Calu3 (cell line): Measurements from ENCODE around the gene IGSF11. TPM values are rescaled to one million over a fixed set of nuclear protein-coding genes. Genes with fewer than 3 reads are reported as not detected.

Experiments used
- BruUV-seq: library from RNA; stranded (reverse); fragments of 400-500 nt; replicated peaks from 2 replicates; lab custom pipeline; 2021; lab: Mats Ljungman, UMichigan
- CTCF ChIA-PET: fragments of 300-600 bp; sonication (Branson Sonifier 250); formaldehyde crosslinking; loops from one replicate; lab custom pipeline; 2022; ENCODE audit warnings: antibody characterized with exemption; lab: Charles Lee
- DNase-seq: peaks from one replicate; pipeline ENCODE4 v3.0.0; 2022
- H3K27ac Mint-ChIP-seq: one replicate; pipeline ENCODE4 v1.8.0; 2022; ENCODE audit warnings: mixed read lengths; ENCODE audit not compliant: unreplicated experiment
- H3K27me3 Mint-ChIP-seq: one replicate; pipeline ENCODE4 v1.8.0; 2022; ENCODE audit warnings: mixed read lengths; ENCODE audit not compliant: unreplicated experiment
- H3K36me3 Mint-ChIP-seq: one replicate; pipeline ENCODE4 v1.8.0; 2022; ENCODE audit warnings: mild to moderate bottlenecking, moderate library complexity, mixed read lengths; ENCODE audit not compliant: insufficient read depth, unreplicated experiment
- H3K4me1 Mint-ChIP-seq: one replicate; pipeline ENCODE4 v1.8.0; 2022; ENCODE audit warnings: mild to moderate bottlenecking, low read depth, mixed read lengths; ENCODE audit not compliant: unreplicated experiment
- H3K4me3 Mint-ChIP-seq: one replicate; pipeline ENCODE4 v1.8.0; 2022; ENCODE audit warnings: mild to moderate bottlenecking, low read depth, moderate library complexity, mixed read lengths; ENCODE audit not compliant: unreplicated experiment
- H3K9me3 Mint-ChIP-seq: one replicate; pipeline ENCODE4 v1.8.0; 2022; ENCODE audit warnings: low read depth, mixed read lengths; ENCODE audit not compliant: unreplicated experiment
- CTCF ChIP-seq: fragments of 200-600 bp; IDR thresholded peaks from one replicate; pipeline ENCODE4 v1.8.0; 2022; ENCODE audit warnings: antibody characterized with exemption; ENCODE audit not compliant: unreplicated experiment
- intact Hi-C: fragments of 100-400 bp; cut with micrococcal nuclease; formaldehyde crosslinking; loops from one replicate; pipeline ENCODE4 v1.10.0; 2022; ENCODE audit not compliant: unreplicated experiment
- total RNA-seq: library from RNA; stranded (reverse); gene quantifications from 2 replicates; pipeline ENCODE4 v1.2.3, GENCODE V29; 2022

Gene IGSF11
- total RNA-seq, 1 experiment from 2014 or later = 0.45 TPM

GRCh38 chr3:118988198-118989130, 46.2 kb downstream of the IGSF11 start:
- BruUV-seq = no TSS peak
- no peak overlapping the region for H3K27ac Mint-ChIP-seq
- peaks cover 7% of the 10 kb centered on the region for H3K4me1 Mint-ChIP-seq
- no peak overlapping the region for H3K4me3 Mint-ChIP-seq
- peaks cover 7% of the 10 kb centered on the region for H3K27me3 Mint-ChIP-seq
- TF ChIP-seq CTCF = no peak
- no peak for DNase-seq
- CTCF ChIA-PET = no interaction called here
- intact Hi-C loops = no loop called here
- H3K36me3 Mint-ChIP-seq = no peaks in the 10 kb centered on the region
- H3K9me3 Mint-ChIP-seq = no peaks in the 10 kb centered on the region

GRCh38 chr3:118987477-118987876, 47.2 kb downstream of the IGSF11 start:
- Mint-ChIP-seq H3K4me1 (peaks cover 7% of the 10 kb centered on the region), H3K27me3 (peaks cover 7% of the 10 kb centered on the region), H3K9me3 (no peaks in the 10 kb centered on the region), H3K4me3 (no peak overlapping the region), H3K36me3 (no peaks in the 10 kb centered on the region), H3K27ac (no peak overlapping the region)
- intact Hi-C loops = no loop called here
- CTCF ChIA-PET = no interaction called here
- peak; percentile 44 for DNase-seq
- no peak for TF ChIP-seq CTCF
- BruUV-seq = no TSS peak

GRCh38 chr3:118986734-118987133, 47.9 kb downstream of the IGSF11 start:
- H3K4me1 Mint-ChIP-seq = peaks cover 7% of the 10 kb centered on the region

GRCh38 chr3:118984699-118985098, 49.9 kb downstream of the IGSF11 start:
- no TSS peak for BruUV-seq
- Mint-ChIP-seq H3K4me1 (peaks cover 7% of the 10 kb centered on the region), H3K27me3 (peaks cover 21% of the 10 kb centered on the region), H3K27ac (no peak overlapping the region), H3K4me3 (no peak overlapping the region), H3K9me3 (no peaks in the 10 kb centered on the region), H3K36me3 (no peaks in the 10 kb centered on the region)
- CTCF ChIA-PET = no interaction called here
- no peak for TF ChIP-seq CTCF
- intact Hi-C loops = no loop called here
- no peak for DNase-seq

More at GRCh38 chr3:118986734-118987133, 47.9 kb downstream of the IGSF11 start:
- intact Hi-C loops = no loop called here
- DNase-seq = no peak
- Mint-ChIP-seq H3K4me3 (no peak overlapping the region), H3K9me3 (no peaks in the 10 kb centered on the region), H3K27me3 (peaks cover 14% of the 10 kb centered on the region), H3K27ac (no peak overlapping the region), H3K36me3 (no peaks in the 10 kb centered on the region)
- CTCF ChIA-PET = interaction anchor here (0.8 kb wide), 1 partner anchor 109 kb away, joined by 3 read pairs; no protein-coding TSS in a partner anchor
- TF ChIP-seq CTCF = no peak
- BruUV-seq = no TSS peak
